Measurements from ENCODE around the gene ZFP57. TPM values are rescaled to one million over a fixed set of nuclear protein-coding genes. Genes with fewer than 3 reads are reported as not detected.
"Not testable (repeated sequence)": the region's sequence is repeated elsewhere in the genome, so short reads cannot be mapped to it uniquely, and the experiment has no call there.

Gene ZFP57
- total RNA-seq, 1 donor from 2014 or later, result 5.5 TPM

DNA sequence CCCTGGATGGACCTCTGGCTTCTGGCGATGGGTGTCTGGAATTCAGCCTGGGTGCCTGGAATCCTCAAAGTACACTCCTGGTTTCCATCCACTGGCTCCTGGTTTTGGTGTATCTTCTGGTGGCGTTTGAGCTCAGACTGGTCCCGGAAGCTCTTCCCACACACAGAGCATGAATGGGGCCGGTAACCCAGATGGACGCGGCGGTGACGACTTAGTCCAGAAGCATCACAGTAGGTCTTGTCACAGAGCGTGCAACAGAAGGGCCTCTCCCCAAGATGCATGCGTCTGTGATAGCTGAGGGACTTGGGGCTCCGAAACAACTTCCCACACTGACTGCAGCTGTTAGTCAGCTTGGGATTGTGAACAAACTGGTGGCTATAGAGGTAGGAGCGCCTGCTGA lies 7.8 kb downstream of the ZFP57 start:
- TF ChIP-seq, protein P1, sequence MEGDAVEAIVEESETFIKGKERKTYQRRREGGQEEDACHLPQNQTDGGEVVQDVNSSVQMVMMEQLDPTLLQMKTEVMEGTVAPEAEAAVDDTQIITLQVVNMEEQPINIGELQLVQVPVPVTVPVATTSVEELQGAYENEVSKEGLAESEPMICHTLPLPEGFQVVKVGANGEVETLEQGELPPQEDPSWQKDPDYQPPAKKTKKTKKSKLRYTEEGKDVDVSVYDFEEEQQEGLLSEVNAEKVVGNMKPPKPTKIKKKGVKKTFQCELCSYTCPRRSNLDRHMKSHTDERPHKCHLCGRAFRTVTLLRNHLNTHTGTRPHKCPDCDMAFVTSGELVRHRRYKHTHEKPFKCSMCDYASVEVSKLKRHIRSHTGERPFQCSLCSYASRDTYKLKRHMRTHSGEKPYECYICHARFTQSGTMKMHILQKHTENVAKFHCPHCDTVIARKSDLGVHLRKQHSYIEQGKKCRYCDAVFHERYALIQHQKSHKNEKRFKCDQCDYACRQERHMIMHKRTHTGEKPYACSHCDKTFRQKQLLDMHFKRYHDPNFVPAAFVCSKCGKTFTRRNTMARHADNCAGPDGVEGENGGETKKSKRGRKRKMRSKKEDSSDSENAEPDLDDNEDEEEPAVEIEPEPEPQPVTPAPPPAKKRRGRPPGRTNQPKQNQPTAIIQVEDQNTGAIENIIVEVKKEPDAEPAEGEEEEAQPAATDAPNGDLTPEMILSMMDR (IDR thresholded peaks at IDR 0.05), result no peak
- DNase-seq, result no peak
- ChIA-PET POLR2A (interaction anchor here (0.6 kb wide), 1 partner anchor 38 kb away, joined by 3 read pairs; no protein-coding TSS in a partner anchor), CTCF (no interaction called here)
- Mint-ChIP-seq H3K36me3 (ENCODE audit: low read depth) (peaks cover 1% of the 10 kb centered on the region), H3K9me3 (no peaks in the 10 kb centered on the region), H3K27me3 (peaks cover 4% of the 10 kb centered on the region), H3K4me1 (peaks cover 1% of the 10 kb centered on the region), H3K4me3 (no peak overlapping the region), H3K27ac (no peak overlapping the region)
- no peak for ATAC-seq (ENCODE audit: low read depth)
- intact Hi-C loops (cut with micrococcal nuclease), result no loop called here

DNA sequence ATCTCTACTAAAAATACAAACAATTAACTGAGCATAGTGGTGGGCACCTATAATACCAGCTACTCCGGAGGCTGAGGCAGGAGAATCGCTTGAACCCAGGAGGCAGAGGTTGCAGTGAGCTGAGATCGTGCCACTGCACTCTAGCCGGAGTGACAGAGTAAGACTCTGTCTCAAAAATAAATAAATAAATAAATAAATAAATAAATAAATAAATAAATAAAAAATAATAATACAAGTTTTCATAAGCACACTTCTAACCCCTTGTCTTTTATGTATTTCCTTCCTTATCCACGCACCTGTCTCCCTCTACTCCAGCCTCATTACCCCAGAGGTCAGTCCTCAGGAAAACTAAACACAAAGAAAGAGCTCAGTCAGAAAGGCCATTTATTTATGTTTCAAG lies 8.8 kb downstream of the ZFP57 start:
- intact Hi-C loops (cut with micrococcal nuclease); H3K27me3 Mint-ChIP-seq; H3K4me3 Mint-ChIP-seq; H3K9me3 Mint-ChIP-seq; DNase-seq; H3K27ac Mint-ChIP-seq; ATAC-seq (ENCODE audit: low read depth); H3K36me3 Mint-ChIP-seq (ENCODE audit: low read depth); H3K4me1 Mint-ChIP-seq; CTCF ChIA-PET: not testable (repeated sequence)
- POLR2A ChIA-PET, result interaction anchor here (0.6 kb wide), 1 partner anchor 23 kb away, joined by 5 read pairs; no protein-coding TSS in a partner anchor

DNA sequence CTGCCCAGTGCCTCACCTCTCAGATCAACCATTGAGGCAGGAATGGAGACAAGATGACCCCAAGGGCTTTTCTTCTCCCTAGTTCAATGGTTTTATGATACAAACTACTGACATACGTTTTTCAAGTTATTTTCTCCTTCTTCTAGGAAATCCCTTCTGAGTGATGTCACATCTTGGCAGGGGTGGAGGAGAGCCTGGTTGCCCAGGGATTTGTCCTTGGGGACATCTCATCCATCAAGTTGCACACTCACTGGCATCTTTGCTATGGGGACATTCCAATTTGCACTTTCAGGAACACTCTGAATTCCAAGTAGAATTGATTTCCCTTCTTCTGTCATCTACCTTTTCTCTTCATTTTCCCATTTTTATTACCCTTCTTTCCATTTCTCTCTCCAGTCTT lies 9.9 kb downstream of the ZFP57 start:
- POLR2A ChIA-PET, result no interaction called here
- peaks cover 4% of the 10 kb centered on the region for H3K4me1 Mint-ChIP-seq
- TF ChIP-seq, protein P1 (IDR thresholded peaks at IDR 0.05), result no peak
- CTCF ChIA-PET, result interaction anchor here (1.0 kb wide), 1 partner anchor 10 kb away, joined by 3 read pairs; no protein-coding TSS in a partner anchor
- intact Hi-C loops (cut with micrococcal nuclease), result no loop called here
- H3K9me3 Mint-ChIP-seq, result no peaks in the 10 kb centered on the region
- no peak overlapping the region for H3K27ac Mint-ChIP-seq
- ATAC-seq (ENCODE audit: low read depth) (no peak), DNase-seq (no peak)
- H3K4me3 Mint-ChIP-seq, result no peak overlapping the region
- H3K27me3 Mint-ChIP-seq, result peaks cover 4% of the 10 kb centered on the region
- peaks cover 1% of the 10 kb centered on the region for H3K36me3 Mint-ChIP-seq (ENCODE audit: low read depth)

DNA sequence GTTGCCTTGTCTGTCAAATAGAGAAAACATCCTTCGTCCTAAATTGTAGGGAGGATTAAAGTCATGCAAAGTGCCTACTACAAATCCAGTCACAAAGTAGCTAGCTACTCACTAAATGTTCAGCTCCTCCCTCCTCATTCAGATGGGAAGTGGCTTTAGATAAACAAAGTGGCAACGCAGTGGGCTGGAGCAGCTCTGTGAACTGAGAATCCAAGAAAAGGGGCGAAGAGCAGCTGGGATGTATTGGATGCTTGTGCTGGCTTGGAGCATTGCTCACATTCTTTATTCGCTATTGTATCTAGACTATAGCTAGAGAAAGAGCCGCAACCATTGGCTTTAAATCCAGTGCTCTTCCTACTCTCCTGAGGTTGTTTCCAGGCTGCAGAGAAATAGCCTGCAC lies 13.8 kb downstream of the ZFP57 start:
- Mint-ChIP-seq H3K4me3 (no peak overlapping the region), H3K9me3 (no peaks in the 10 kb centered on the region), H3K27me3 (peaks cover 5% of the 10 kb centered on the region), H3K4me1 (peaks cover 4% of the 10 kb centered on the region), H3K27ac (no peak overlapping the region), H3K36me3 (ENCODE audit: low read depth) (no peaks in the 10 kb centered on the region)
- ATAC-seq (ENCODE audit: low read depth) (no peak), DNase-seq (no peak)
- TF ChIP-seq, protein P1 (IDR thresholded peaks at IDR 0.05), result no peak
- intact Hi-C loops (cut with micrococcal nuclease), result no loop called here
- POLR2A ChIA-PET, result no interaction called here
- CTCF ChIA-PET, result interaction anchor here (1.0 to 2.6 kb wide), 3 partner anchors 14 to 30 kb away, joined by 4 to 17 read pairs (median 6); no protein-coding TSS in a partner anchor

DNA sequence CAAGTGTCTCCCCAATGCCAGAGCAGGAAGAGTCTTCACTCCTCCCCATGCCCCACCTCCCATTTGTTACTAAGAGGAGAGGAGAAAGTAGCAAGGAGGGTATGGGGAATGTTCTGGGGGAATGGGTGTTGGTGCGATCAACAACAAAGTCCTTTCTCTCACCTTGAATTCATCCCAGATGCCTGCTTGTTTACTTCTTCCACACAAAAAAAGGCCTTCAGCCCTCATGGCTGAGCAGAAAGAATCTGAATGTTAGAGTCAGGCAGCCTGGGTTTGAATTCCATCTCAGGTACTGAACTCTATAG lies 14.2 kb downstream of the ZFP57 start:
- no peak for ATAC-seq (ENCODE audit: low read depth)
- no peaks in the 10 kb centered on the region for H3K36me3 Mint-ChIP-seq (ENCODE audit: low read depth)
- CTCF ChIA-PET, result interaction anchor here (1.0 to 2.6 kb wide), 3 partner anchors 13 to 30 kb away, joined by 4 to 17 read pairs (median 6); no protein-coding TSS in a partner anchor

More for the DNA sequence above, 14.2 kb downstream of the ZFP57 start:
- Mint-ChIP-seq H3K27ac (no peak overlapping the region), H3K4me1 (peaks cover 4% of the 10 kb centered on the region), H3K27me3 (peaks cover 9% of the 10 kb centered on the region), H3K4me3 (no peak overlapping the region), H3K9me3 (no peaks in the 10 kb centered on the region)
- DNase-seq, result no peak
- intact Hi-C loops (cut with micrococcal nuclease), result no loop called here
- TF ChIP-seq, protein P1 (IDR thresholded peaks at IDR 0.05), result no peak
- POLR2A ChIA-PET, result no interaction called here
